ENCODE measurements around the gene LARGE2.

GRCh38 chr11:45920531-45921477, 1.7 kb upstream of the LARGE2 start:
- TF ChIP-seq CTCF (IDR thresholded peaks at IDR 0.05; ENCODE audit: borderline replicate concordance, extremely low read depth, low read length, poor library complexity, severe bottlenecking): no peak
- no peak for TF ChIP-seq EZH2 (IDR thresholded peaks at IDR 0.05; ENCODE audit: borderline replicate concordance, low read depth, low read length, severe bottlenecking)

Data from DND-41 (cell line).